ENCODE measurements around the gene ORC3.

ORC3 gene

GRCh38 chr6:87617405-87617804, 27.5 kb downstream of the ORC3 start:
- Mint-ChIP-seq H3K36me3 (ENCODE audit: insufficient read depth) (peaks cover 16% of the 10 kb centered on the region), H3K9me3 (no peaks in the 10 kb centered on the region), H3K4me1 (no peaks in the 10 kb centered on the region), H3K4me3 (no peak overlapping the region), H3K27me3 (no peaks in the 10 kb centered on the region), H3K27ac (ENCODE audit: low read depth) (no peak overlapping the region)
- DNase-seq (ENCODE audit: low spot score in 2 of 2) (no peak), ATAC-seq (replicated peaks; ENCODE audit: extremely low read depth, poor library complexity, severe bottlenecking) (no peak)

GRCh38 chr6:87618531-87618930, 28.6 kb downstream of the ORC3 start:
- Mint-ChIP-seq H3K27ac (ENCODE audit: low read depth) (no peak overlapping the region), H3K27me3 (no peaks in the 10 kb centered on the region), H3K4me1 (no peaks in the 10 kb centered on the region), H3K36me3 (ENCODE audit: insufficient read depth) (peaks cover 9% of the 10 kb centered on the region), H3K4me3 (no peak overlapping the region), H3K9me3 (no peaks in the 10 kb centered on the region)
- no peak for DNase-seq (ENCODE audit: low spot score in 2 of 2)
- no peak for ATAC-seq (replicated peaks; ENCODE audit: extremely low read depth, poor library complexity, severe bottlenecking)

GRCh38 chr6:87623248-87623647, 33.3 kb downstream of the ORC3 start:
- no peak for DNase-seq (ENCODE audit: low spot score in 2 of 2)
- ATAC-seq (replicated peaks; ENCODE audit: extremely low read depth, poor library complexity, severe bottlenecking) = no peak
- H3K4me3 Mint-ChIP-seq = no peak overlapping the region
- H3K9me3 Mint-ChIP-seq = no peaks in the 10 kb centered on the region
- H3K27ac Mint-ChIP-seq (ENCODE audit: low read depth) = no peak overlapping the region
- H3K27me3 Mint-ChIP-seq = no peaks in the 10 kb centered on the region
- H3K36me3 Mint-ChIP-seq (ENCODE audit: insufficient read depth) = peaks cover 4% of the 10 kb centered on the region
- H3K4me1 Mint-ChIP-seq = no peaks in the 10 kb centered on the region

GRCh38 chr6:87628424-87628823, 38.5 kb downstream of the ORC3 start:
- no peak for DNase-seq (ENCODE audit: low spot score in 2 of 2)
- no peaks in the 10 kb centered on the region for H3K4me1 Mint-ChIP-seq
- H3K27ac Mint-ChIP-seq (ENCODE audit: low read depth) = no peak overlapping the region
- H3K9me3 Mint-ChIP-seq = no peaks in the 10 kb centered on the region
- H3K27me3 Mint-ChIP-seq = no peaks in the 10 kb centered on the region
- peaks cover 5% of the 10 kb centered on the region for H3K36me3 Mint-ChIP-seq (ENCODE audit: insufficient read depth)
- ATAC-seq (replicated peaks; ENCODE audit: extremely low read depth, poor library complexity, severe bottlenecking) = no peak
- H3K4me3 Mint-ChIP-seq = no peak overlapping the region

- no peak overlapping the region for H3K4me3 Mint-ChIP-seq
- H3K36me3 Mint-ChIP-seq (ENCODE audit: insufficient read depth) = peaks cover 5% of the 10 kb centered on the region
- ATAC-seq (replicated peaks; ENCODE audit: extremely low read depth, poor library complexity, severe bottlenecking) = no peak
- no peaks in the 10 kb centered on the region for H3K9me3 Mint-ChIP-seq
- H3K4me1 Mint-ChIP-seq = no peaks in the 10 kb centered on the region
- no peaks in the 10 kb centered on the region for H3K27me3 Mint-ChIP-seq
- DNase-seq (ENCODE audit: low spot score in 2 of 2) = no peak
- no peak overlapping the region for H3K27ac Mint-ChIP-seq (ENCODE audit: low read depth)
Observed at GRCh38 chr6:87628881-87629280, 38.9 kb downstream of the ORC3 start.

- no peak overlapping the region for H3K4me3 Mint-ChIP-seq
- H3K36me3 Mint-ChIP-seq (ENCODE audit: insufficient read depth) = peaks cover 8% of the 10 kb centered on the region
- no peaks in the 10 kb centered on the region for H3K4me1 Mint-ChIP-seq
- ATAC-seq (replicated peaks; ENCODE audit: extremely low read depth, poor library complexity, severe bottlenecking) (no peak), DNase-seq (ENCODE audit: low spot score in 2 of 2) (no peak)
- no peaks in the 10 kb centered on the region for H3K9me3 Mint-ChIP-seq
- no peak overlapping the region for H3K27ac Mint-ChIP-seq (ENCODE audit: low read depth)
- H3K27me3 Mint-ChIP-seq = no peaks in the 10 kb centered on the region
Observed at GRCh38 chr6:87630746-87631145, 40.8 kb downstream of the ORC3 start.

GRCh38 chr6:87633851-87634250, 43.9 kb downstream of the ORC3 start:
- Mint-ChIP-seq H3K9me3 (no peaks in the 10 kb centered on the region), H3K27ac (ENCODE audit: low read depth) (no peak overlapping the region), H3K36me3 (ENCODE audit: insufficient read depth) (peaks cover 12% of the 10 kb centered on the region), H3K4me3 (no peak overlapping the region), H3K4me1 (no peaks in the 10 kb centered on the region), H3K27me3 (no peaks in the 10 kb centered on the region)
- no peak for DNase-seq (ENCODE audit: low spot score in 2 of 2)
- no peak for ATAC-seq (replicated peaks; ENCODE audit: extremely low read depth, poor library complexity, severe bottlenecking)

GRCh38 chr6:87636315-87636714, 46.4 kb downstream of the ORC3 start:
- Mint-ChIP-seq H3K9me3 (no peaks in the 10 kb centered on the region), H3K36me3 (ENCODE audit: insufficient read depth) (peaks cover 16% of the 10 kb centered on the region), H3K27ac (ENCODE audit: low read depth) (no peak overlapping the region), H3K4me3 (no peak overlapping the region), H3K27me3 (no peaks in the 10 kb centered on the region), H3K4me1 (no peaks in the 10 kb centered on the region)
- ATAC-seq (replicated peaks; ENCODE audit: extremely low read depth, poor library complexity, severe bottlenecking) (no peak), DNase-seq (ENCODE audit: low spot score in 2 of 2) (no peak)

GRCh38 chr6:87637106-87637505, 47.2 kb downstream of the ORC3 start:
- no peak overlapping the region for H3K4me3 Mint-ChIP-seq
- DNase-seq (ENCODE audit: low spot score in 2 of 2) (no peak), ATAC-seq (replicated peaks; ENCODE audit: extremely low read depth, poor library complexity, severe bottlenecking) (no peak)
- peaks cover 18% of the 10 kb centered on the region for H3K36me3 Mint-ChIP-seq (ENCODE audit: insufficient read depth)
- H3K4me1 Mint-ChIP-seq = no peaks in the 10 kb centered on the region
- H3K27ac Mint-ChIP-seq (ENCODE audit: low read depth) = no peak overlapping the region
- H3K27me3 Mint-ChIP-seq = no peaks in the 10 kb centered on the region
- H3K9me3 Mint-ChIP-seq = no peaks in the 10 kb centered on the region

GRCh38 chr6:87639373-87639772, 49.4 kb downstream of the ORC3 start:
- Mint-ChIP-seq H3K27ac (ENCODE audit: low read depth) (no peak overlapping the region), H3K27me3 (no peaks in the 10 kb centered on the region), H3K4me3 (no peak overlapping the region), H3K4me1 (no peaks in the 10 kb centered on the region), H3K36me3 (ENCODE audit: insufficient read depth) (peaks cover 18% of the 10 kb centered on the region), H3K9me3 (no peaks in the 10 kb centered on the region)
- DNase-seq (ENCODE audit: low spot score in 2 of 2) (no peak), ATAC-seq (replicated peaks; ENCODE audit: extremely low read depth, poor library complexity, severe bottlenecking) (no peak)

- no peak overlapping the region for H3K4me3 Mint-ChIP-seq
- peaks cover 5% of the 10 kb centered on the region for H3K4me1 Mint-ChIP-seq
- H3K36me3 Mint-ChIP-seq (ENCODE audit: insufficient read depth) = peaks cover 10% of the 10 kb centered on the region
- ATAC-seq (replicated peaks; ENCODE audit: extremely low read depth, poor library complexity, severe bottlenecking) = no peak
- no peaks in the 10 kb centered on the region for H3K27me3 Mint-ChIP-seq
- no peak overlapping the region for H3K27ac Mint-ChIP-seq (ENCODE audit: low read depth)
- H3K9me3 Mint-ChIP-seq = no peaks in the 10 kb centered on the region
- no peak for DNase-seq (ENCODE audit: low spot score in 2 of 2)
Observed at GRCh38 chr6:87641065-87641692, 51.2 kb downstream of the ORC3 start.

- peaks cover 12% of the 10 kb centered on the region for H3K4me1 Mint-ChIP-seq
- peak overlapping the region; percentile 54 for H3K4me3 Mint-ChIP-seq
- peaks cover 5% of the 10 kb centered on the region for H3K36me3 Mint-ChIP-seq (ENCODE audit: insufficient read depth)
- DNase-seq (ENCODE audit: low spot score in 2 of 2) = no peak
- H3K9me3 Mint-ChIP-seq = no peaks in the 10 kb centered on the region
- no peaks in the 10 kb centered on the region for H3K27me3 Mint-ChIP-seq
- peak overlapping the region; percentile 59 for H3K27ac Mint-ChIP-seq (ENCODE audit: low read depth)
- peak; percentile 58 for ATAC-seq (replicated peaks; ENCODE audit: extremely low read depth, poor library complexity, severe bottlenecking)
Observed at GRCh38 chr6:87645080-87645479, 55.1 kb downstream of the ORC3 start.

GRCh38 chr6:87653074-87653962, 63.4 kb downstream of the ORC3 start:
- Mint-ChIP-seq H3K36me3 (ENCODE audit: insufficient read depth) (peaks cover 8% of the 10 kb centered on the region), H3K9me3 (no peaks in the 10 kb centered on the region), H3K27ac (ENCODE audit: low read depth) (no peak overlapping the region), H3K4me3 (no peak overlapping the region), H3K27me3 (no peaks in the 10 kb centered on the region), H3K4me1 (peaks cover 5% of the 10 kb centered on the region)
- no peak for ATAC-seq (replicated peaks; ENCODE audit: extremely low read depth, poor library complexity, severe bottlenecking)
- no peak for DNase-seq (ENCODE audit: low spot score in 2 of 2)

Data from central memory CD8-positive, alpha-beta T cell (primary cell).